ENCODE results near the gene KRT33A.

The KRT33A gene

GRCh38 chr17:41327411-41328120 lies 23.1 kb downstream of the KRT33A start:
- DNase-seq: no peak

- peak; percentile 28 for DNase-seq
Observed at GRCh38 chr17:41326173-41327145, 24.2 kb downstream of the KRT33A start.

- DNase-seq: no peak
Observed at GRCh38 chr17:41325611-41326010, 25.0 kb downstream of the KRT33A start.

GRCh38 chr17:41325126-41325525 lies 25.5 kb downstream of the KRT33A start:
- no peak for DNase-seq

- DNase-seq: no peak
Observed at GRCh38 chr17:41324180-41325075, 26.2 kb downstream of the KRT33A start.

GRCh38 chr17:41322903-41323895 lies 27.4 kb downstream of the KRT33A start:
- no peak for DNase-seq

- peak; percentile 72 for DNase-seq
Observed at GRCh38 chr17:41322094-41322902, 28.3 kb downstream of the KRT33A start.

GRCh38 chr17:41318231-41318630 lies 32.4 kb downstream of the KRT33A start:
- DNase-seq: no peak

GRCh38 chr17:41315814-41316445 lies 34.7 kb downstream of the KRT33A start:
- DNase-seq: no peak

- no peak for DNase-seq
Observed at GRCh38 chr17:41315204-41315794, 35.3 kb downstream of the KRT33A start, which contains the start of gene KRTAP17-1. KRTAP17-1 (minus strand) TSS chr17:41315710; CDS start chr17:41315650, 60 bp downstream.

- DNase-seq: no peak
Observed at GRCh38 chr17:41311111-41311510, 39.5 kb downstream of the KRT33A start.

- peak; percentile 58 for DNase-seq
Observed at GRCh38 chr17:41308918-41309359, 41.7 kb downstream of the KRT33A start, which contains the start of gene KRTAP16-1. KRTAP16-1 (minus strand) TSS chr17:41309309; CDS start chr17:41309253, 56 bp downstream.

- DNase-seq: peak; percentile 89
Observed at GRCh38 chr17:41308251-41308917, 42.2 kb downstream of the KRT33A start.

GRCh38 chr17:41307647-41308046 lies 43.0 kb downstream of the KRT33A start:
- no peak for DNase-seq

- no peak for DNase-seq
Observed at GRCh38 chr17:41304091-41304490, 46.5 kb downstream of the KRT33A start.

- DNase-seq: no peak
Observed at GRCh38 chr17:41302981-41303380, 47.6 kb downstream of the KRT33A start.

GRCh38 chr17:41301916-41302901 lies 48.4 kb downstream of the KRT33A start, which contains the start of gene KRTAP29-1:
KRTAP29-1 (minus strand) TSS chr17:41302851; CDS start chr17:41302851, 0 bp downstream.
- peak; percentile 60 for DNase-seq

All from hematopoietic multipotent progenitor cell treated with erythropoietin and hydrocortisone succinate and interleukin-3 and kit ligand, for 4 days (in vitro differentiated cells).